H7 (cell line): ENCODE measurements around the gene F2. TPM values are rescaled to one million over a fixed set of nuclear protein-coding genes. Genes with fewer than 3 reads are reported as not detected.
A peak's percentile ranks its signal among the peaks of the same experiment; 100 is the strongest.

Experiments used
- DNase-seq: peaks from one replicate; pipeline ENCODE4 v3.0.0; 2012
- H3K27me3 ChIP-seq: 2 replicates; pipeline ENCODE4 v1.6.0; 2011; ENCODE audit warnings: mild to moderate bottlenecking, low read length; ENCODE audit not compliant: control insufficient read depth, insufficient read depth
- H3K36me3 ChIP-seq: replicated peaks from 2 replicates; pipeline ENCODE4 v1.5.1; 2011; ENCODE audit warnings: low read length; ENCODE audit not compliant: control insufficient read depth, insufficient read depth
- H3K4me3 ChIP-seq: 2 replicates; pipeline ENCODE4 v1.5.1; 2011; ENCODE audit warnings: low read depth, mild to moderate bottlenecking, control low read depth, low read length, moderate library complexity; ENCODE audit not compliant: insufficient read depth
- total RNA-seq: library from RNA; depleted of rRNA; stranded (reverse); fragments of >200 nt; shearing (Covaris generic); gene quantifications from 2 replicates; pipeline ENCODE4 v1.2.3, GENCODE V29; 2014

F2 gene
- total RNA-seq, 1 experiment from 2014 or later, result not detected

- Histone ChIP-seq H3K36me3 (peaks cover 3% of the 10 kb centered on the region), H3K4me3 (no peak overlapping the region), H3K27me3 (no peaks in the 10 kb centered on the region)
- DNase-seq, result peak; percentile 44
These were observed 39.5 kb upstream of the F2 start for GRCh38 chr11:46679241-46680163.

- Histone ChIP-seq H3K27me3 (no peaks in the 10 kb centered on the region), H3K4me3 (no peak overlapping the region), H3K36me3 (peaks cover 3% of the 10 kb centered on the region)
- DNase-seq, result no peak
These were observed 38.8 kb upstream of the F2 start for GRCh38 chr11:46680164-46680760.

- peaks cover 3% of the 10 kb centered on the region for H3K36me3 ChIP-seq
- H3K4me3 ChIP-seq, result no peak overlapping the region
- no peaks in the 10 kb centered on the region for H3K27me3 ChIP-seq
- DNase-seq, result no peak
These were observed 38.2 kb upstream of the F2 start for GRCh38 chr11:46680815-46681214.

- Histone ChIP-seq H3K27me3 (no peaks in the 10 kb centered on the region), H3K4me3 (no peak overlapping the region), H3K36me3 (peaks cover 4% of the 10 kb centered on the region)
- DNase-seq, result no peak
These were observed 37.2 kb upstream of the F2 start for GRCh38 chr11:46681814-46682213.

- no peak for DNase-seq
- no peaks in the 10 kb centered on the region for H3K27me3 ChIP-seq
- peaks cover 4% of the 10 kb centered on the region for H3K36me3 ChIP-seq
- H3K4me3 ChIP-seq, result no peak overlapping the region
These were observed 36.0 kb upstream of the F2 start for GRCh38 chr11:46682773-46683752.

GRCh38 chr11:46684367-46684766, 34.6 kb upstream of the F2 start:
- no peaks in the 10 kb centered on the region for H3K27me3 ChIP-seq
- no peak overlapping the region for H3K4me3 ChIP-seq
- H3K36me3 ChIP-seq, result peaks cover 1% of the 10 kb centered on the region
- no peak for DNase-seq

GRCh38 chr11:46686886-46687795, 31.9 kb upstream of the F2 start:
- peaks cover 1% of the 10 kb centered on the region for H3K36me3 ChIP-seq
- H3K27me3 ChIP-seq, result no peaks in the 10 kb centered on the region
- DNase-seq, result no peak
- H3K4me3 ChIP-seq, result no peak overlapping the region

DNA sequence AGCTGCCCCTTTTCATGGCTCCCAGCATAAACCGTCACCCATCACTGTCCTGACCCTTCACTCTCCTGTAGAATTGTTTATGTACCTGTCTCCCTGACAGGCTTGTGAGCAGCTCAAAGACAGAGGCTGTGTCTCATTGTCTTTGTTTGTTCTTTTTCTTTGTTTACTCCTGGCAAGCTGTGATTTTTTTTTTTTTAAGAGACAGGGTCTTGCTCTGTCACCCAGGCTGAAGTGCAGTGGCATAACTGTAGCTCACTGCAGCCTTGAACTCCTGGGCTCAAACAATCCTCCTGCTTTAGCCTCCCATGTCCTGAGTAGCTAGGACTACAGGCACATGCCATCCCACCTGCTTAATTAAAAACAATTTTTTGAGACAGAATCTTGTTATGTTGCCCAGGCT, 28.3 kb upstream of the F2 start:
- Histone ChIP-seq H3K36me3 (peaks cover 4% of the 10 kb centered on the region), H3K27me3 (no peaks in the 10 kb centered on the region), H3K4me3 (no peak overlapping the region)
- no peak for DNase-seq

GRCh38 chr11:46692450-46692849, 26.6 kb upstream of the F2 start:
- no peak for DNase-seq
- Histone ChIP-seq H3K36me3 (peaks cover 2% of the 10 kb centered on the region), H3K4me3 (no peak overlapping the region), H3K27me3 (no peaks in the 10 kb centered on the region)

GRCh38 chr11:46693597-46694012, 25.4 kb upstream of the F2 start:
- Histone ChIP-seq H3K36me3 (peaks cover 2% of the 10 kb centered on the region), H3K4me3 (no peak overlapping the region), H3K27me3 (no peaks in the 10 kb centered on the region)
- DNase-seq, result no peak

DNA sequence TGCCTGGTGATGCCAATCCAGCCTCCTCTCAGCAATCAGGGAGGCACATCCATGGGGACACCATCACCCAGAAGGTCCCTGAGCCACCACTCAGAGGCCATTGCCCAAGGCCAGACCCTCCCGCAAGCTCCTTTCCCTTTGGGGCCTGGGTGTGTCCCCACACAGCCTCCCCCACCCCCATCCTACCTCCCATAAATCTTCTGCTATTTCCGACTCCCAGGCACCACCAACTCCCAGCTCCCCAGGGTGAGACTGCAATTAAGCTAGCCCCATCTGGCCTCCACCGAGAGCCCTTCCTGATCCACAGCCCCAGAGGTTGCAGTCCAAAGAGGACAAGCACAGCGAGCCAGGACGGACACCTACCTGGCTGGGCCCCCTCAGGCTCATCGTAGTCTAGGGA, 24.9 kb upstream of the F2 start:
- no peak for DNase-seq
- H3K27me3 ChIP-seq, result no peaks in the 10 kb centered on the region
- H3K4me3 ChIP-seq, result no peak overlapping the region
- peaks cover 2% of the 10 kb centered on the region for H3K36me3 ChIP-seq

DNA sequence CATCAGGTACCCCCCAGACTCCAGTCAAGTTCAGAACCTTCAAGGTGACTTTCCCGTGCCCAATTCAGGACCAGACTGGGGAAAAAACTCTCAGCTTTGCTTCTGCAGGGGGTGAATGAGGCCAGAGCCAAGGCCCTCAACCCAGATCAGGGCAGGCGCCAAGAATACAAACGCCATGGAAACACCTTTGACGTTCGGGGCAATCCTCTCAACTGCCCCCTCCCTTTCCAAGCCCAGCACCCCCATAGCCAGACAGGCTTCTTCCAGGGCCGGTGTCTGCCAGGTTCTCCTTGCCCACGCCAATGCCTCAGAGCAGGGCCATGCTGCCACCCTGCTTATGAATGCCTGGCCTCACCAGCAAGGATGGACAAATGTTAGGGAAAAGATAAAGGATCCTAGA, 24.4 kb upstream of the F2 start:
- Histone ChIP-seq H3K27me3 (no peaks in the 10 kb centered on the region), H3K36me3 (peaks cover 2% of the 10 kb centered on the region), H3K4me3 (no peak overlapping the region)
- no peak for DNase-seq

GRCh38 chr11:46695345-46696211, 23.4 kb upstream of the F2 start:
- Histone ChIP-seq H3K4me3 (no peak overlapping the region), H3K36me3 (peaks cover 2% of the 10 kb centered on the region), H3K27me3 (no peaks in the 10 kb centered on the region)
- no peak for DNase-seq
